Peyer's patch (tissue), 4 donors: ENCODE results near the gene DOCK3. TPM values are rescaled to one million over a fixed set of nuclear protein-coding genes. Genes with fewer than 3 reads are reported as not detected.

Experiments
- DNase-seq, 3 donors: peaks; one replicate each; pipeline ENCODE4 v3.0.0-alpha.2; 2017 to 2019
- H3K27ac ChIP-seq, 4 donors: fragments of 200-600 bp; sonication (generic); one replicate each; pipeline ENCODE4 v1.5.1; 2016 to 2019
- H3K27me3 ChIP-seq, 2 donors: fragments of 200-600 bp; sonication (generic); one replicate each; pipeline ENCODE4 v1.5.1; 2019
- H3K36me3 ChIP-seq, 3 donors: fragments of 200-600 bp; sonication (generic); one replicate each; pipeline ENCODE4 v1.5.1; 2016 to 2019
- H3K4me1 ChIP-seq, 4 donors: fragments of 200-600 bp; sonication (generic); one replicate each; pipeline ENCODE4 v1.5.1; 2016 to 2019
- H3K4me3 ChIP-seq, 4 donors: fragments of 200-600 bp; sonication (generic); 1 replicate in 3 of 4; 2 replicates in 1 of 4; pipeline ENCODE4 v1.5.1; 2016 to 2019; ENCODE audit warnings: mild to moderate bottlenecking in 1 of 4
- H3K9me3 ChIP-seq, 4 donors: fragments of 200-600 bp; sonication (generic); one replicate each; pipeline ENCODE4 v1.5.1; 2016 to 2019; ENCODE audit warnings: mild to moderate bottlenecking in 1 of 4
- CTCF ChIP-seq, 6 experiments: fragments of 450-650 bp in 4 of 6; fragments of 200-600 bp in 2 of 6; sonication (generic) in 1 of 6; IDR thresholded peaks; one replicate each; pipeline ENCODE4 v1.5.1; 2017 to 2019; ENCODE audit warnings: antibody characterized with exemption in 6 of 6, mild to moderate bottlenecking in 3 of 6, moderate library complexity in 1 of 6
- POLR2A ChIP-seq, 2 donors: fragments of 450-650 bp; IDR thresholded peaks; one replicate each; pipeline ENCODE4 v1.5.1; 2017; ENCODE audit warnings: antibody characterized with exemption in 2 of 2, mild to moderate bottlenecking in 2 of 2, moderate library complexity in 2 of 2
- total RNA-seq, 4 donors: library from RNA; depleted of rRNA; stranded (reverse); fragments of >200 nt; gene quantifications; one replicate each; pipeline ENCODE4 v1.1.0, GENCODE V29; 2016

Gene DOCK3
- total RNA-seq, 4 donors from 2014 or later = 0.28 to 0.83 (median 0.40) TPM; not detected in 1

- TF ChIP-seq POLR2A (IDR thresholded peaks at IDR 0.05) (no peak), CTCF (IDR thresholded peaks at IDR 0.05) (no peak)
- no peaks in the 10 kb centered on the region for H3K27me3 ChIP-seq
- H3K27ac ChIP-seq = no peak overlapping the region
- no peaks in the 10 kb centered on the region for H3K4me1 ChIP-seq
- DNase-seq = no peak
- H3K4me3 ChIP-seq = no peak overlapping the region
- H3K36me3 ChIP-seq = no peaks in the 10 kb centered on the region
- no peaks in the 10 kb centered on the region for H3K9me3 ChIP-seq
These were observed 308.0 kb downstream of the DOCK3 start for GRCh38 chr3:50982540-50983325.

GRCh38 chr3:50983887-50984286 lies 309.2 kb downstream of the DOCK3 start:
- Histone ChIP-seq H3K36me3 (no peaks in the 10 kb centered on the region), H3K4me1 (no peaks in the 10 kb centered on the region), H3K27me3 (no peaks in the 10 kb centered on the region), H3K27ac (no peak overlapping the region), H3K9me3 (no peaks in the 10 kb centered on the region), H3K4me3 (no peak overlapping the region)
- no peak for TF ChIP-seq CTCF (IDR thresholded peaks at IDR 0.05)
- TF ChIP-seq POLR2A (IDR thresholded peaks at IDR 0.05) = no peak
- DNase-seq = no peak

DNA sequence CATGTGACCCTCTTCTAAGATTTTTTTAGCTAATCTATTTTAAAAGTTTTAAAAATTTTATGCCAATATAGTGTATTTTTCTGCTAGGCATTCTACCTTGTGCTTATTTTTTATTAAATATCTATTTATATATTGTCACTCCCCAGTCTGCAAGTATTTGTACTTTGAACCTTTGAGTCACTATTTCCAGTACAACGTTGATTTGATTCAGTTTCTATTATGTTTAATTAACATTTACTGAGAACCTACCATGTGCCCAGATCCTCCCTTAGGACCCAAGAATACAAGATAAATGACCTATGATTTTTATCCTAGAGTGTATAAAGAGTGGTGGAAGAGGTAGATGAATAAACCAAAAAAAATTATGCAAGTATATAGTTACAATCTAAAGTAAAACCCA lies 311.2 kb downstream of the DOCK3 start:
- H3K4me1 ChIP-seq = no peaks in the 10 kb centered on the region
- H3K27ac ChIP-seq = no peak overlapping the region
- H3K4me3 ChIP-seq = no peak overlapping the region
- DNase-seq = no peak
- no peak for TF ChIP-seq POLR2A (IDR thresholded peaks at IDR 0.05)
- no peak for TF ChIP-seq CTCF (IDR thresholded peaks at IDR 0.05)
- H3K27me3 ChIP-seq = no peaks in the 10 kb centered on the region
- no peaks in the 10 kb centered on the region for H3K36me3 ChIP-seq
- no peaks in the 10 kb centered on the region for H3K9me3 ChIP-seq

GRCh38 chr3:50986726-50987125 lies 312.0 kb downstream of the DOCK3 start:
- Histone ChIP-seq H3K9me3 (no peaks in the 10 kb centered on the region), H3K36me3 (no peaks in the 10 kb centered on the region), H3K27me3 (no peaks in the 10 kb centered on the region), H3K4me1 (no peaks in the 10 kb centered on the region), H3K4me3 (no peak overlapping the region), H3K27ac (no peak overlapping the region)
- no peak for DNase-seq
- no peak for TF ChIP-seq POLR2A (IDR thresholded peaks at IDR 0.05)
- TF ChIP-seq CTCF (IDR thresholded peaks at IDR 0.05) = no peak

GRCh38 chr3:50994537-50994936 lies 319.8 kb downstream of the DOCK3 start:
- H3K4me1 ChIP-seq = no peaks in the 10 kb centered on the region
- H3K36me3 ChIP-seq = no peaks in the 10 kb centered on the region
- H3K4me3 ChIP-seq = no peak overlapping the region
- TF ChIP-seq CTCF (IDR thresholded peaks at IDR 0.05) = no peak
- no peak for TF ChIP-seq POLR2A (IDR thresholded peaks at IDR 0.05)
- DNase-seq = no peak
- no peaks in the 10 kb centered on the region for H3K9me3 ChIP-seq
- H3K27ac ChIP-seq = no peak overlapping the region
- no peaks in the 10 kb centered on the region for H3K27me3 ChIP-seq
